ENCODE data around the gene RGS16. TPM values are rescaled to one million over a fixed set of nuclear protein-coding genes. Genes with fewer than 3 reads are reported as not detected.

Gene RGS16
- total and polyA plus RNA-seq, 9 of the 15 experiments (the other 6 are each of a cell fraction or from before 2014, with no cell fraction given), result 0.07 to 0.55 (median 0.36) TPM

DNA sequence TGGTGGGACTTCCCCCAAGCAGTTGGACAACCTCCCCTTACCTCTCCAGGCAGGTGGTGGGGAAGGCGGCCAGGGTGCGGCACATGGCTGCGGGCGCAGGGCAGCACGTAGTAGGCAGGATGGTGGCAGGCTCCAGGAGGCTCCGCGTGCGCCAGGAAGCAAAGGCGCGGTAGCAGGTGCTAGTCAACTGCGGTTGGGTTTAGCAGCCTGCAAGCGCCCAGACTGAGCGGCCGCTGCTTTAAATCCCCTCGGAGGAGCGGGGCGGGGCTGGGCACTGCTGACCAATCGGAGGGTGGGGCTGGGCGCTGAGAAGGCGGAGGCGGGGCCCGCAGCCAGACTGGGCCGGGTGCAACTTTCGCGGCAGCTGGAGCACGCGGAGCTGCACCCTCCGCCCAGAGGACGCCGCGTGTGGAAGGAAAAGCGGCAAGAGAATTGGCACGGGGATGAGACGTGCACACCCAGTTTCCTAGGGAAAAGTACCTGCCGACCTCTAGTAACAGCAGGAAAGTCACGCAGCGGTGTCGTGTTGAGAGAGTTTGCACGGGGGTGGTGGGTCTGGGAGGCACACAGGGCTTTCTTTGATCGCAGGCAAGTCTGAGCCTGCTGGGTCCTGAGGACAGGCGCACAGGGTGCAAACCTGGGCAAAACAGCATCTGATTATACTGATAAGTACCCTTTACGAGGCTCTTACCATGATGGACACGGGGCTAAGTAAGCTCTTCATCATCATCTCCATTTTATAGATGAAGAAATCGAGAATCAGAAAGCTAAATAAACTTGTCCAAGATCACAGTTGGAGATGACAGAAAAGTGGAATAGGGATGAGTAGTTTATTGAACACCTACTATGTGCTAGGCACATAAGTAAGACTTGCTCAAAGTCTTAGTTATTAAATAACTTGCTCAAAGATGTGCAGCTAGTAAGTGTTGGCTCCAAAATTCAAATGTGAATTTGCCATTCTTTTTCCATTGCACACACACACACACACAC lies at the start of gene RGS16 (continued):
- TF ChIP-seq, protein P1, sequence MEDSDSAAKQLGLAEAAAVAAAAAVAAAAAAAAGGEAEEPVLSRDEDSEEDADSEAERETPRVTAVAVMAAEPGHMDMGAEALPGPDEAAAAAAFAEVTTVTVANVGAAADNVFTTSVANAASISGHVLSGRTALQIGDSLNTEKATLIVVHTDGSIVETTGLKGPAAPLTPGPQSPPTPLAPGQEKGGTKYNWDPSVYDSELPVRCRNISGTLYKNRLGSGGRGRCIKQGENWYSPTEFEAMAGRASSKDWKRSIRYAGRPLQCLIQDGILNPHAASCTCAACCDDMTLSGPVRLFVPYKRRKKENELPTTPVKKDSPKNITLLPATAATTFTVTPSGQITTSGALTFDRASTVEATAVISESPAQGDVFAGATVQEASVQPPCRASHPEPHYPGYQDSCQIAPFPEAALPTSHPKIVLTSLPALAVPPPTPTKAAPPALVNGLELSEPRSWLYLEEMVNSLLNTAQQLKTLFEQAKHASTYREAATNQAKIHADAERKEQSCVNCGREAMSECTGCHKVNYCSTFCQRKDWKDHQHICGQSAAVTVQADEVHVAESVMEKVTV (CRISPR knock-in tag; IDR thresholded peaks at IDR 0.05), result no peak
- TF ChIP-seq EZH2 (IDR thresholded peaks at IDR 0.05; ENCODE audit: borderline replicate concordance, low read depth, low read length) (no peak), TAF1 (IDR thresholded peaks at IDR 0.05; ENCODE audit: control insufficient read depth, extremely low read depth, insufficient read depth, low read length, severe bottlenecking) (no peak), TEAD4 (IDR thresholded peaks at IDR 0.05; ENCODE audit: low read length) (no peak), TEAD4 (CRISPR knock-in tag; IDR thresholded peaks at IDR 0.05; ENCODE audit: borderline replicate concordance) (peak; percentile 58; the same call in 1 of the 2 replicates), MAZ (CRISPR knock-in tag; conservative IDR thresholded peaks at IDR 0.05 in 1 of 2, IDR thresholded peaks at IDR 0.05 in 1 of 2) (peak; percentile 50 to 84), SMARCB1 (IDR thresholded peaks at IDR 0.05; ENCODE audit: insufficient read length, low read depth) (no peak), ELF2 (CRISPR knock-in tag; IDR thresholded peaks at IDR 0.05) (no peak), MTF1 (CRISPR knock-in tag; IDR thresholded peaks at IDR 0.05; ENCODE audit: borderline replicate concordance) (no peak; the same call in 1 of the 2 replicates), CEBPB (tag; IDR thresholded peaks at IDR 0.05) (no peak), CBFB (CRISPR knock-in tag; IDR thresholded peaks at IDR 0.05) (no peak), SMARCE1 (IDR thresholded peaks at IDR 0.05) (no peak), CBX2 (IDR thresholded peaks at IDR 0.05; ENCODE audit: insufficient read depth, low read length, poor library complexity, severe bottlenecking) (no peak), ZNF778 (CRISPR knock-in tag; IDR thresholded peaks at IDR 0.05) (no peak), EGR1 (conservative IDR thresholded peaks at IDR 0.05) (peak; percentile 66)
- TF ChIP-seq, protein P2, sequence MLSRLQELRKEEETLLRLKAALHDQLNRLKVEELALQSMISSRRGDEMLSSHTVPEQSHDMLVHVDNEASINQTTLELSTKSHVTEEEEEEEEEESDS (CRISPR knock-in tag; IDR thresholded peaks at IDR 0.05), result no peak
- TF ChIP-seq, protein P3, sequence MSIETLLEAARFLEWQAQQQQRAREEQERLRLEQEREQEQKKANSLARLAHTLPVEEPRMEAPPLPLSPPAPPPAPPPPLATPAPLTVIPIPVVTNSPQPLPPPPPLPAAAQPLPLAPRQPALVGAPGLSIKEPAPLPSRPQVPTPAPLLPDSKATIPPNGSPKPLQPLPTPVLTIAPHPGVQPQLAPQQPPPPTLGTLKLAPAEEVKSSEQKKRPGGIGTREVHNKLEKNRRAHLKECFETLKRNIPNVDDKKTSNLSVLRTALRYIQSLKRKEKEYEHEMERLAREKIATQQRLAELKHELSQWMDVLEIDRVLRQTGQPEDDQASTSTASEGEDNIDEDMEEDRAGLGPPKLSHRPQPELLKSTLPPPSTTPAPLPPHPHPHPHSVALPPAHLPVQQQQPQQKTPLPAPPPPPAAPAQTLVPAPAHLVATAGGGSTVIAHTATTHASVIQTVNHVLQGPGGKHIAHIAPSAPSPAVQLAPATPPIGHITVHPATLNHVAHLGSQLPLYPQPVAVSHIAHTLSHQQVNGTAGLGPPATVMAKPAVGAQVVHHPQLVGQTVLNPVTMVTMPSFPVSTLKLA (conservative IDR thresholded peaks at IDR 0.05), result peak in 1 of 2 experiments; percentile 75; a peak in 3 of 4 replicates
- TF ChIP-seq, protein P4, sequence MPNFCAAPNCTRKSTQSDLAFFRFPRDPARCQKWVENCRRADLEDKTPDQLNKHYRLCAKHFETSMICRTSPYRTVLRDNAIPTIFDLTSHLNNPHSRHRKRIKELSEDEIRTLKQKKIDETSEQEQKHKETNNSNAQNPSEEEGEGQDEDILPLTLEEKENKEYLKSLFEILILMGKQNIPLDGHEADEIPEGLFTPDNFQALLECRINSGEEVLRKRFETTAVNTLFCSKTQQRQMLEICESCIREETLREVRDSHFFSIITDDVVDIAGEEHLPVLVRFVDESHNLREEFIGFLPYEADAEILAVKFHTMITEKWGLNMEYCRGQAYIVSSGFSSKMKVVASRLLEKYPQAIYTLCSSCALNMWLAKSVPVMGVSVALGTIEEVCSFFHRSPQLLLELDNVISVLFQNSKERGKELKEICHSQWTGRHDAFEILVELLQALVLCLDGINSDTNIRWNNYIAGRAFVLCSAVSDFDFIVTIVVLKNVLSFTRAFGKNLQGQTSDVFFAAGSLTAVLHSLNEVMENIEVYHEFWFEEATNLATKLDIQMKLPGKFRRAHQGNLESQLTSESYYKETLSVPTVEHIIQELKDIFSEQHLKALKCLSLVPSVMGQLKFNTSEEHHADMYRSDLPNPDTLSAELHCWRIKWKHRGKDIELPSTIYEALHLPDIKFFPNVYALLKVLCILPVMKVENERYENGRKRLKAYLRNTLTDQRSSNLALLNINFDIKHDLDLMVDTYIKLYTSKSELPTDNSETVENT (CRISPR knock-in tag; IDR thresholded peaks at IDR 0.05), result no peak; the same call in 1 of the 2 replicates
- TF ChIP-seq, protein P5, sequence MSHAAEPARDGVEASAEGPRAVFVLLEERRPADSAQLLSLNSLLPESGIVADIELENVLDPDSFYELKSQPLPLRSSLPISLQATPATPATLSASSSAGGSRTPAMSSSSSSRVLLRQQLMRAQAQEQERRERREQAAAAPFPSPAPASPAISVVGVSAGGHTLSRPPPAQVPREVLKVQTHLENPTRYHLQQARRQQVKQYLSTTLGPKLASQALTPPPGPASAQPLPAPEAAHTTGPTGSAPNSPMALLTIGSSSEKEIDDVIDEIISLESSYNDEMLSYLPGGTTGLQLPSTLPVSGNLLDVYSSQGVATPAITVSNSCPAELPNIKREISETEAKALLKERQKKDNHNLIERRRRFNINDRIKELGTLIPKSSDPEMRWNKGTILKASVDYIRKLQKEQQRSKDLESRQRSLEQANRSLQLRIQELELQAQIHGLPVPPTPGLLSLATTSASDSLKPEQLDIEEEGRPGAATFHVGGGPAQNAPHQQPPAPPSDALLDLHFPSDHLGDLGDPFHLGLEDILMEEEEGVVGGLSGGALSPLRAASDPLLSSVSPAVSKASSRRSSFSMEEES (CRISPR knock-in tag; IDR thresholded peaks at IDR 0.05), result no peak

Measured in K562 (cell line).